ENCODE measurements around the gene UVRAG. TPM values are rescaled to one million over a fixed set of nuclear protein-coding genes. Genes with fewer than 3 reads are reported as not detected.

Gene UVRAG
- total RNA-seq, 1 donor from 2014 or later = 17.8 TPM

GRCh38 chr11:76088511-76088910, 273.5 kb downstream of the UVRAG start:
- Mint-ChIP-seq H3K4me3 (ENCODE audit: unreplicated experiment) (no peak overlapping the region), H3K4me1 (ENCODE audit: low read depth, unreplicated experiment) (peaks cover 4% of the 10 kb centered on the region), H3K36me3 (ENCODE audit: unreplicated experiment) (peaks cover 4% of the 10 kb centered on the region), H3K27me3 (ENCODE audit: unreplicated experiment) (peaks cover 2% of the 10 kb centered on the region), H3K9me3 (ENCODE audit: unreplicated experiment) (no peaks in the 10 kb centered on the region), H3K27ac (ENCODE audit: unreplicated experiment) (no peak overlapping the region)
- TF ChIP-seq, protein P1, sequence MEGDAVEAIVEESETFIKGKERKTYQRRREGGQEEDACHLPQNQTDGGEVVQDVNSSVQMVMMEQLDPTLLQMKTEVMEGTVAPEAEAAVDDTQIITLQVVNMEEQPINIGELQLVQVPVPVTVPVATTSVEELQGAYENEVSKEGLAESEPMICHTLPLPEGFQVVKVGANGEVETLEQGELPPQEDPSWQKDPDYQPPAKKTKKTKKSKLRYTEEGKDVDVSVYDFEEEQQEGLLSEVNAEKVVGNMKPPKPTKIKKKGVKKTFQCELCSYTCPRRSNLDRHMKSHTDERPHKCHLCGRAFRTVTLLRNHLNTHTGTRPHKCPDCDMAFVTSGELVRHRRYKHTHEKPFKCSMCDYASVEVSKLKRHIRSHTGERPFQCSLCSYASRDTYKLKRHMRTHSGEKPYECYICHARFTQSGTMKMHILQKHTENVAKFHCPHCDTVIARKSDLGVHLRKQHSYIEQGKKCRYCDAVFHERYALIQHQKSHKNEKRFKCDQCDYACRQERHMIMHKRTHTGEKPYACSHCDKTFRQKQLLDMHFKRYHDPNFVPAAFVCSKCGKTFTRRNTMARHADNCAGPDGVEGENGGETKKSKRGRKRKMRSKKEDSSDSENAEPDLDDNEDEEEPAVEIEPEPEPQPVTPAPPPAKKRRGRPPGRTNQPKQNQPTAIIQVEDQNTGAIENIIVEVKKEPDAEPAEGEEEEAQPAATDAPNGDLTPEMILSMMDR (IDR thresholded peaks at IDR 0.05; ENCODE audit: partially characterized antibody, unreplicated experiment) = no peak
- no peak for DNase-seq

DNA sequence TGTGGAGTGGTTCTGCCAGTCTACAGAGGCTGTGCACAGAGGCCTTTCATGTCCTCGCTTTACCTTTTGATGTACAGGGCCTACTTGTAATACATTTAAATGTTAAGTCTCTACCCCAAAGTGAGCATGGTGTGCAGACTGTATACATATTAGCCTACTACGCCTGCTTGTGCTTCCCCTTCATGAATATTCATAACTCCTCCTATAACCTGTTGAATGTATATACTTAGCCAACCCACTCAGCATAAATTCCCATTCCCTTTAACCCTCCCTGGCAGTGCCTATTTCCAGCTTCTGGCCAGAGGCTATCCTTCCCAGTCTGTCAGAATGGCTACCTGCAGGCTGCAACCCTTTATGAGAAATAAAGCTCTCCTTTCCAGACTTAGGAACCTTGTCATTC, 275.2 kb downstream of the UVRAG start:
- H3K4me1 Mint-ChIP-seq (ENCODE audit: low read depth, unreplicated experiment) = peaks cover 4% of the 10 kb centered on the region
- no peaks in the 10 kb centered on the region for H3K9me3 Mint-ChIP-seq (ENCODE audit: unreplicated experiment)
- H3K27me3 Mint-ChIP-seq (ENCODE audit: unreplicated experiment) = peaks cover 2% of the 10 kb centered on the region
- H3K27ac Mint-ChIP-seq (ENCODE audit: unreplicated experiment) = no peak overlapping the region
- TF ChIP-seq, protein P1 (IDR thresholded peaks at IDR 0.05; ENCODE audit: partially characterized antibody, unreplicated experiment) = no peak
- H3K36me3 Mint-ChIP-seq (ENCODE audit: unreplicated experiment) = peaks cover 4% of the 10 kb centered on the region
- no peak for DNase-seq
- H3K4me3 Mint-ChIP-seq (ENCODE audit: unreplicated experiment) = no peak overlapping the region

- no peak overlapping the region for H3K27ac Mint-ChIP-seq (ENCODE audit: unreplicated experiment)
- H3K4me1 Mint-ChIP-seq (ENCODE audit: low read depth, unreplicated experiment) = peaks cover 4% of the 10 kb centered on the region
- no peaks in the 10 kb centered on the region for H3K9me3 Mint-ChIP-seq (ENCODE audit: unreplicated experiment)
- no peak for DNase-seq
- TF ChIP-seq, protein P1 (IDR thresholded peaks at IDR 0.05; ENCODE audit: partially characterized antibody, unreplicated experiment) = no peak
- H3K27me3 Mint-ChIP-seq (ENCODE audit: unreplicated experiment) = peaks cover 2% of the 10 kb centered on the region
- no peak overlapping the region for H3K4me3 Mint-ChIP-seq (ENCODE audit: unreplicated experiment)
- peaks cover 4% of the 10 kb centered on the region for H3K36me3 Mint-ChIP-seq (ENCODE audit: unreplicated experiment)
These were observed 275.8 kb downstream of the UVRAG start for GRCh38 chr11:76090821-76091220.

- no peak overlapping the region for H3K27ac Mint-ChIP-seq (ENCODE audit: unreplicated experiment)
- TF ChIP-seq, protein P1 (IDR thresholded peaks at IDR 0.05; ENCODE audit: partially characterized antibody, unreplicated experiment) = no peak
- H3K4me1 Mint-ChIP-seq (ENCODE audit: low read depth, unreplicated experiment) = no peaks in the 10 kb centered on the region
- H3K36me3 Mint-ChIP-seq (ENCODE audit: unreplicated experiment) = peaks cover 9% of the 10 kb centered on the region
- no peak overlapping the region for H3K4me3 Mint-ChIP-seq (ENCODE audit: unreplicated experiment)
- no peaks in the 10 kb centered on the region for H3K9me3 Mint-ChIP-seq (ENCODE audit: unreplicated experiment)
- DNase-seq = no peak
- peaks cover 3% of the 10 kb centered on the region for H3K27me3 Mint-ChIP-seq (ENCODE audit: unreplicated experiment)
These were observed 279.7 kb downstream of the UVRAG start for GRCh38 chr11:76094740-76095139.

DNA sequence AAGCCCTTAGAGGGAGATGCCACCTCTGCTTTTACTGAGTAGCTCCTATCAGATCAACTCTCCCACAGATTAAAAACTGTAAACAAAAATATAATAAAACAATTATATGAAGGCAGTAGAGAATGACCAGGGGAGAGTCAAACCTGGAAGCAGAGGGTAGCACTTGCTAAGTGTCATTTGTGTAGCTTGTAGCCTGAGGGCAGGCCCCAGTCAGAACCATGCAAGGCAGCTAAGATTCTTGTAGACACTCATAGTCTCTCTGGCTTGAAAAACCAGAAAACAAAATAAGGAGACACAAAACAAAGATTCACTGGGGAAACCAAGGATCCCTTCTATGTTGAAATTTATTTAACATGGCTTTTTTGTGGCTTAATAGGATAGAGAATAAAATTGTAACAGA, 280.9 kb downstream of the UVRAG start:
- no peaks in the 10 kb centered on the region for H3K9me3 Mint-ChIP-seq (ENCODE audit: unreplicated experiment)
- DNase-seq = no peak
- H3K27ac Mint-ChIP-seq (ENCODE audit: unreplicated experiment) = no peak overlapping the region
- H3K4me1 Mint-ChIP-seq (ENCODE audit: low read depth, unreplicated experiment) = no peaks in the 10 kb centered on the region
- H3K36me3 Mint-ChIP-seq (ENCODE audit: unreplicated experiment) = peaks cover 6% of the 10 kb centered on the region
- TF ChIP-seq, protein P1 (IDR thresholded peaks at IDR 0.05; ENCODE audit: partially characterized antibody, unreplicated experiment) = no peak
- no peak overlapping the region for H3K4me3 Mint-ChIP-seq (ENCODE audit: unreplicated experiment)
- H3K27me3 Mint-ChIP-seq (ENCODE audit: unreplicated experiment) = peaks cover 3% of the 10 kb centered on the region

All from glutamatergic neuron (in vitro differentiated cells).